Activated CD8-positive, alpha-beta memory T cell treated with anti-CD3 and anti-CD28 coated beads, Interleukin-2, amount 10 ng/mL, durations not matched to agents 7 days and 5 days (primary cell): Measurements from ENCODE around the gene CELSR1. TPM values are rescaled to one million over a fixed set of nuclear protein-coding genes. Genes with fewer than 3 reads are reported as not detected.

ENCODE experiments used
- ATAC-seq: fragments of 150-1000 bp; cut with Tn5 transposase; one replicate; pipeline ENCODE4 v1.10.0; 2021; ENCODE audit warnings: moderate library complexity
- CTCF ChIA-PET: fragments of 350-600 bp; sonication (Branson Sonifier 250); formaldehyde crosslinking; loops from one replicate; lab custom pipeline; 2021; ENCODE audit warnings: antibody characterized with exemption; lab: Charles Lee
- DNase-seq: peaks from one replicate; pipeline ENCODE4 v3.0.0-alpha.2; 2020
- H3K27ac Mint-ChIP-seq: one replicate; pipeline ENCODE4 v1.8.0; 2021; ENCODE audit warnings: mild to moderate bottlenecking, mixed read lengths
- H3K27me3 Mint-ChIP-seq: one replicate; pipeline ENCODE4 v1.8.0; 2021; ENCODE audit warnings: mixed read lengths
- H3K36me3 Mint-ChIP-seq: one replicate; pipeline ENCODE4 v1.8.0; 2021; ENCODE audit warnings: mild to moderate bottlenecking, mixed read lengths
- H3K4me1 Mint-ChIP-seq: one replicate; pipeline ENCODE4 v1.8.0; 2021; ENCODE audit warnings: mixed read lengths
- H3K4me3 Mint-ChIP-seq: one replicate; pipeline ENCODE4 v1.8.0; 2021; ENCODE audit warnings: mild to moderate bottlenecking, moderate library complexity, mixed read lengths
- H3K9me3 Mint-ChIP-seq: one replicate; pipeline ENCODE4 v1.8.0; 2022; ENCODE audit warnings: low read depth, mixed read lengths
- total RNA-seq, 2 experiments: library from RNA; stranded (reverse); gene quantifications; one replicate each; pipeline ENCODE4 v1.2.3, GENCODE V29; 2021

The CELSR1 gene
- total RNA-seq, 2 experiments from 2014 or later: 0.06 to 0.12 TPM

GRCh38 chr22:46357711-46358520 lies 179.5 kb downstream of the CELSR1 start:
- no peak overlapping the region for H3K27ac Mint-ChIP-seq
- no peaks in the 10 kb centered on the region for H3K4me1 Mint-ChIP-seq
- no peaks in the 10 kb centered on the region for H3K9me3 Mint-ChIP-seq
- ATAC-seq (no peak), DNase-seq (no peak)
- H3K27me3 Mint-ChIP-seq: no peaks in the 10 kb centered on the region
- no peak overlapping the region for H3K4me3 Mint-ChIP-seq
- CTCF ChIA-PET: interaction anchor here (1.0 kb wide), 1 partner anchor 10 kb away, joined by 3 read pairs; no protein-coding TSS in a partner anchor
- H3K36me3 Mint-ChIP-seq: no peaks in the 10 kb centered on the region

GRCh38 chr22:46356496-46357480 lies 180.6 kb downstream of the CELSR1 start:
- CTCF ChIA-PET: interaction anchor here (2.0 to 2.5 kb wide), 2 partner anchors 11 to 185 kb away, joined by 11 read pairs; no protein-coding TSS in a partner anchor
- no peak overlapping the region for H3K4me3 Mint-ChIP-seq
- no peaks in the 10 kb centered on the region for H3K36me3 Mint-ChIP-seq
- H3K4me1 Mint-ChIP-seq: no peaks in the 10 kb centered on the region
- no peak overlapping the region for H3K27ac Mint-ChIP-seq
- ATAC-seq (no peak), DNase-seq (no peak)
- H3K9me3 Mint-ChIP-seq: no peaks in the 10 kb centered on the region
- H3K27me3 Mint-ChIP-seq: no peaks in the 10 kb centered on the region

DNA sequence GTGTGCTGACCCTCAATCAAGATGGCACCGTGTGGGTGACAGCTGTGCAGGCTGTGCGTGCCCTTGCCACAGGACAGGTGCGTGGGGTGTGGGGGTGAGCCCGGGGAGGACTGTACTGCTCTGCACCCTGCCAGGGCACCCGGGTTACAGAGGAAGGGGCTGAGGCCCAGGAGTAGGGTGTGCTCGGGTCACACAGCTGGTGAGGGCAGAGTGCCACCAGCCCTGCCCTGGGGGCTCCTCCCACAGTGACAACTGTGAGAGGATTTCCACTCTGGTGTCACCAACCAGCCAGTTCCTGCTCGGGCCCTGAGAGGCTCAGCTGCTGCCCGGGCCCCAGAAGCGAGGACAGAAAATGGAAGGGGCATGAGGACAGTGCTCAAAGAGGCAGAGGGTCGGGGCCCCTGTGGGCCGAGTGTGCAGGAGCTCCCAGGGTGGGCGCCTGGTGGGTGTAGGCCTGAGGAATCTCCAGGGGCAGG lies 181.4 kb downstream of the CELSR1 start:
- Mint-ChIP-seq H3K4me3 (no peak overlapping the region), H3K36me3 (no peaks in the 10 kb centered on the region), H3K4me1 (no peaks in the 10 kb centered on the region), H3K9me3 (no peaks in the 10 kb centered on the region), H3K27me3 (no peaks in the 10 kb centered on the region), H3K27ac (no peak overlapping the region)
- CTCF ChIA-PET: interaction anchor here (2.0 to 2.5 kb wide), 2 partner anchors 12 to 186 kb away, joined by 11 read pairs; no protein-coding TSS in a partner anchor
- ATAC-seq (no peak), DNase-seq (no peak)

DNA sequence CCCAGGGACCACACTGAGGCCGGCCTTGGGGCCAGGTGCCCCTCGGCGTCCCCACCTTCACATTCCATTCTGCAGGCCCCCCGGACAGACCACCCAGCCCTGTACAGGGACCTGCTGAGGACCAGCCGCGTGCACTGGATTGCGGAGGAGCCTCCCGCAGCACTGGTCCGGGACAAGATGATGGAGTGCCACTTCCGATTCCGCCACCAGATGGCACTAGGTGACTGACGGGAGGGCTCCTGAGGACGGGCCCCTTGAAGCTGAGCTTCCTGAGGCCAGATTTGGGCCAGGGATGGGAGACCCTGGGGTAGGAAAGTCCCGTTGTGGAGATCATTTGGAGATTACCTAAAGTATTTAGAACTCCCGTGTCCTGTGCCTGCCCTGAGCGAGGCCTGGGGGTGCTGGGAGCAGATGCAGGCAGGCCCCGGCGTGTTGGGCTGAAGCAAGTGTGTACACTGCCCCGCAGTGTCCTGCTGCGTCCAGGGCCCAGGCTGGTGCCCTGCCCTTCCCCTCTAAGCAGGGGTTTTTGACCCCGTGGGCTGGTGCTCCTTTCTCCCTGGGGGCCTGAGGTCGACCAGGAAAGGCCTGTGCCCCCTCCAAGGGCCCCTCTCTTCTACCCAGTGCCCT lies 181.9 kb downstream of the CELSR1 start:
- Mint-ChIP-seq H3K27ac (no peak overlapping the region), H3K4me3 (no peak overlapping the region), H3K36me3 (peaks cover 4% of the 10 kb centered on the region), H3K4me1 (no peaks in the 10 kb centered on the region), H3K27me3 (no peaks in the 10 kb centered on the region), H3K9me3 (no peaks in the 10 kb centered on the region)
- CTCF ChIA-PET: interaction anchor here (0.6 to 2.5 kb wide), 3 partner anchors 12 to 186 kb away, joined by 4 to 11 read pairs (median 11); no protein-coding TSS in a partner anchor
- ATAC-seq (peak; percentile 66), DNase-seq (peak; percentile 74)

- no peak for ATAC-seq
- no peak for DNase-seq
- Mint-ChIP-seq H3K4me1 (no peaks in the 10 kb centered on the region), H3K4me3 (no peak overlapping the region), H3K36me3 (peaks cover 5% of the 10 kb centered on the region), H3K9me3 (no peaks in the 10 kb centered on the region), H3K27me3 (no peaks in the 10 kb centered on the region), H3K27ac (no peak overlapping the region)
- CTCF ChIA-PET: interaction anchor here (0.6 to 2.5 kb wide), 3 partner anchors 13 to 426 kb away, joined by 3 to 11 read pairs (median 4); no protein-coding TSS in a partner anchor
These were observed 182.5 kb downstream of the CELSR1 start for GRCh38 chr22:46354993-46355305.

GRCh38 chr22:46354176-46354992 lies 183.0 kb downstream of the CELSR1 start:
- ATAC-seq (no peak), DNase-seq (no peak)
- H3K27ac Mint-ChIP-seq: no peak overlapping the region
- no peak overlapping the region for H3K4me3 Mint-ChIP-seq
- CTCF ChIA-PET: interaction anchor here (0.6 kb wide), 1 partner anchor 427 kb away, joined by 3 read pairs; no protein-coding TSS in a partner anchor
- no peaks in the 10 kb centered on the region for H3K4me1 Mint-ChIP-seq
- H3K27me3 Mint-ChIP-seq: no peaks in the 10 kb centered on the region
- H3K9me3 Mint-ChIP-seq: no peaks in the 10 kb centered on the region
- peaks cover 7% of the 10 kb centered on the region for H3K36me3 Mint-ChIP-seq

GRCh38 chr22:46353483-46354105 lies 183.8 kb downstream of the CELSR1 start:
- H3K27me3 Mint-ChIP-seq: no peaks in the 10 kb centered on the region
- H3K4me1 Mint-ChIP-seq: no peaks in the 10 kb centered on the region
- CTCF ChIA-PET: no interaction called here
- DNase-seq (no peak), ATAC-seq (no peak)
- H3K9me3 Mint-ChIP-seq: no peaks in the 10 kb centered on the region
- no peak overlapping the region for H3K4me3 Mint-ChIP-seq
- H3K27ac Mint-ChIP-seq: no peak overlapping the region
- peaks cover 7% of the 10 kb centered on the region for H3K36me3 Mint-ChIP-seq

DNA sequence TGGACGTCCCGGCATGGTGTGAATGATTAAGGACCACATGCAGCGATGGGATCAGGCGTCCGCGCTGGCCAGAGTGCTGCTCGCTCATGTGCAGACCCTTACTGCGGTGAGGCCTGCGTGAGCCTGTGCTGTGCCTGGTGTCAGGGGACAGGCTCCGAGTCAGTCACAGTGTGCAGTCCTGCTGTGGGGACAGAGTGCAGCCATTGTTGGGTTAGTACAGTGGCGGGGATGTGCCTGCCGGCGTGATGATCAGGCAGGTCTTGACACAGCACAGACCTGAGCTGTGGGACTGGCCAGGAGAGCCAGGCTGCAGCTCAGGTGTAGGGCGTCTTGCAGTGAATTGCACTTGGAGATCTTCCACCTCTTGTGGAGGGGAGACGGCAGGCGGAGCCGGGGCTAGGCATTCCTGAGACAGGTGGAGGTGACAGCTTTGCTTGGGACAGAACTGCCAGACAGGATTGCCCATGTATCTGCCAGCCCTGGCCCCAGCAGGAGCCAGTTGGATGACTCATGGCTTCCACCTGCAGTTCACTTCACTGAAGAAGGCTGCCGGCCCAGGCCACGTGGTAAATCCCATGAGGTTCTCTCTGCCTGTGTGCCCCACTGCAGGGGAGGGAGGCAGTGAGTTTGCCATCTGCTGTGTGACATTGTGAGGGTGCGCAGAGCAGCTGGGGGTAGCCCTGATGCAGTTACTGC lies 184.6 kb downstream of the CELSR1 start:
- Mint-ChIP-seq H3K9me3 (no peaks in the 10 kb centered on the region), H3K27me3 (no peaks in the 10 kb centered on the region), H3K4me1 (no peaks in the 10 kb centered on the region), H3K36me3 (peaks cover 7% of the 10 kb centered on the region), H3K4me3 (no peak overlapping the region), H3K27ac (no peak overlapping the region)
- ATAC-seq: no peak
- CTCF ChIA-PET: interaction anchor here (1.0 kb wide), 1 partner anchor 316 kb away, joined by 3 read pairs; no protein-coding TSS in a partner anchor
- DNase-seq: no peak

- DNase-seq (no peak), ATAC-seq (no peak)
- no peak overlapping the region for H3K4me3 Mint-ChIP-seq
- H3K4me1 Mint-ChIP-seq: no peaks in the 10 kb centered on the region
- H3K9me3 Mint-ChIP-seq: no peaks in the 10 kb centered on the region
- H3K27me3 Mint-ChIP-seq: no peaks in the 10 kb centered on the region
- H3K36me3 Mint-ChIP-seq: peaks cover 7% of the 10 kb centered on the region
- no peak overlapping the region for H3K27ac Mint-ChIP-seq
- CTCF ChIA-PET: interaction anchor here (1.0 kb wide), 1 partner anchor 315 kb away, joined by 3 read pairs; no protein-coding TSS in a partner anchor
These were observed 185.1 kb downstream of the CELSR1 start for GRCh38 chr22:46352276-46352675.

DNA sequence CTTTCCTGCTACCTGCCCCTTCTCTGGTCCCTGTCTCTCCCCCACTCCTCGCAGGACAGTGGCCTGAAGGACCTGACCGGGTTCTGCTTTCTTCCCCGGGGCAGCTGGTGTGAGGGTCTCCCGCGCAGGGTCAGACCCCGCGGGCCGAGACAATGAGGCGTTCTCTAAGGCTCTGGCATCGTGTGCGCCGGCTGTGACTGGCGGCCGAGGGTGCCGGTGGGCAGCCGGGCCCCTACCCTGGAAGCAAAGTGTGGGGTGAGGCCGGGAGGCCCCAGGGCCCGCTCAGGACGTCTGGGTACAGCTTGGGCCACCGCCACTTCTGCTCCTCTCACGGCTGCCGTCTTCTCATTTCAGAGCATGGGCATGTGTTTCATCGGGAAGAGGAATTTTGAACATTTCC lies 185.7 kb downstream of the CELSR1 start:
- Mint-ChIP-seq H3K9me3 (no peaks in the 10 kb centered on the region), H3K27ac (no peak overlapping the region), H3K27me3 (no peaks in the 10 kb centered on the region), H3K4me3 (no peak overlapping the region), H3K4me1 (no peaks in the 10 kb centered on the region), H3K36me3 (peaks cover 10% of the 10 kb centered on the region)
- DNase-seq: no peak
- CTCF ChIA-PET: interaction anchor here (1.5 kb wide), 1 partner anchor 12 kb away, joined by 4 read pairs; no protein-coding TSS in a partner anchor
- no peak for ATAC-seq

DNA sequence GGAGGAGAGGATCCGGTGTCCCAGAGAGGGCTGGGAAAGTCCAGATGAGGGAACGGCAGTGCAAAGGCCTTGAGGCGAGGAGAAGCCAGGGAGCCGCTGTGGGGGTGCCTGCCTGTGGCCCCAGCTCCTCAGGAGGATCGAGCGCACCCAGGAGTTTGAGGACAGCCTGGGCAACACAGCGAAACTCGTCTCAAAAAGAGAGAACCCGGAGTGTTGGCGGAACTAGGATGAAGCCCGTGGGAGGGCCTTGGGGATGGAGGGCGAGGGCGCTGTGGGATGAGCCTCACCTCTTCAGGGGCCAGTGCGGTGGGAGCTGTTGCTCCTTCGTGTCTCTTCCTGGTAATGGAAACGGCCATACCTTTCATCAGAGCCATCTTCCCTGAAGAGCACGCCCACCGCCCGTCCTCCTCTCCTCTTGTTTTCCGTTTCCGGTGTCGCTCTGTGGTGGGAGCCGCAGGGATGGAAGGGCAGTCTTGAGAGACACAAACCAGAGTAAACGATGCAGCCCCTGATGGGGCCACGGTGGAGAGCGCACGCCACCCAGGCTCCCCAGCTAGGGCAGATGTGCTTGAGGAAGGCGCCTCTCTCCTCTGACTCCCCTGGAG lies 186.2 kb downstream of the CELSR1 start:
- no peaks in the 10 kb centered on the region for H3K9me3 Mint-ChIP-seq
- H3K27ac Mint-ChIP-seq: no peak overlapping the region
- H3K27me3 Mint-ChIP-seq: no peaks in the 10 kb centered on the region
- no peaks in the 10 kb centered on the region for H3K4me1 Mint-ChIP-seq
- DNase-seq (no peak), ATAC-seq (no peak)
- H3K4me3 Mint-ChIP-seq: no peak overlapping the region
- H3K36me3 Mint-ChIP-seq: peaks cover 14% of the 10 kb centered on the region
- CTCF ChIA-PET: interaction anchor here (1.5 kb wide), 1 partner anchor 12 kb away, joined by 4 read pairs; no protein-coding TSS in a partner anchor
